SK-N-SH treated with all-trans-retinoic acid at 6 μM for 48 hours (cell line): ENCODE results near the gene TANGO2.

Experiments used
- ATAC-seq: fragments of 200-7000 bp; cut with Tn5 transposase; 3 replicates; pipeline ENCODE4 v1.9.1; 2020; ENCODE audit warnings: mild to moderate bottlenecking, moderate library complexity
- ARNTL ChIP-seq: fragments of 450-650 bp; formaldehyde crosslinking; IDR thresholded peaks from 2 replicates; pipeline ENCODE4 v1.5.0; 2020; ENCODE audit warnings: low read depth, mild to moderate bottlenecking, moderate library complexity, borderline replicate concordance
- BACH2 ChIP-seq: fragments of 250-450 bp; sonication (Bioruptor Pico); IDR thresholded peaks from 2 replicates; pipeline ENCODE4 v1.9.0; 2021; ENCODE audit warnings: mild to moderate bottlenecking, borderline replicate concordance
- CSDC2 ChIP-seq: fragments of 250-450 bp; sonication (Bioruptor Pico); IDR thresholded peaks from 2 replicates; pipeline ENCODE4 v1.5.0; 2020; ENCODE audit warnings: mild to moderate bottlenecking, moderate library complexity
- ESRRG ChIP-seq: fragments of 250-450 bp; sonication (Bioruptor Pico); IDR thresholded peaks from 2 replicates; pipeline ENCODE4 v1.6.1; 2021; ENCODE audit warnings: mild to moderate bottlenecking
- GLIS3 ChIP-seq: fragments of 250-450 bp; sonication (Bioruptor Pico); IDR thresholded peaks from 2 replicates; pipeline ENCODE4 v1.5.0; 2020; ENCODE audit warnings: mild to moderate bottlenecking, moderate library complexity
- ISL1 ChIP-seq: fragments of 250-450 bp; sonication (Bioruptor Pico); IDR thresholded peaks from 2 replicates; pipeline ENCODE4 v2.1.2; 2022; ENCODE audit warnings: mild to moderate bottlenecking, moderate library complexity
- OSR1 ChIP-seq: fragments of 250-450 bp; sonication (Bioruptor Pico); IDR thresholded peaks from 2 replicates; pipeline ENCODE4 v1.8.0; 2022; ENCODE audit warnings: moderate library complexity, mild to moderate bottlenecking, inconsistent platforms
- PPARA ChIP-seq: fragments of 250-450 bp; sonication (Bioruptor Pico); IDR thresholded peaks from 2 replicates; pipeline ENCODE4 v1.5.0; 2020; ENCODE audit warnings: mild to moderate bottlenecking, borderline replicate concordance
- RARB ChIP-seq: fragments of 250-450 bp; sonication (Bioruptor Pico); IDR thresholded peaks from 2 replicates; pipeline ENCODE4 v1.8.0; 2021; ENCODE audit warnings: mild to moderate bottlenecking, moderate library complexity
- SNAI2 ChIP-seq: fragments of 250-450 bp; sonication (Bioruptor Pico); IDR thresholded peaks from 2 replicates; pipeline ENCODE4 v1.5.0; 2020; ENCODE audit warnings: mild to moderate bottlenecking, moderate library complexity
- TCF4 ChIP-seq: fragments of 250-450 bp; sonication (Bioruptor Pico); IDR thresholded peaks from 2 replicates; pipeline ENCODE4 v1.8.0; 2021; ENCODE audit warnings: mild to moderate bottlenecking, moderate library complexity, borderline replicate concordance
- TOX ChIP-seq: fragments of 250-450 bp; sonication (Bioruptor Pico); IDR thresholded peaks from 2 replicates; pipeline ENCODE4 v1.8.0; 2021; ENCODE audit warnings: mild to moderate bottlenecking, moderate library complexity, borderline replicate concordance
- ZC3H10 ChIP-seq: fragments of 250-450 bp; sonication (Bioruptor Pico); IDR thresholded peaks from 2 replicates; pipeline ENCODE4 v1.5.1; 2021; ENCODE audit warnings: mild to moderate bottlenecking, moderate library complexity
- ZFP3 ChIP-seq: fragments of 250-450 bp; sonication (Bioruptor Pico); IDR thresholded peaks from 2 replicates; pipeline ENCODE4 v1.5.0; 2020; ENCODE audit warnings: mild to moderate bottlenecking, moderate library complexity
- ZFP30 ChIP-seq: fragments of 450-650 bp; formaldehyde crosslinking; IDR thresholded peaks from 2 replicates; pipeline ENCODE4 v1.5.0; 2022; ENCODE audit warnings: mild to moderate bottlenecking, moderate library complexity
- ZNF565 ChIP-seq: fragments of 450-650 bp; formaldehyde crosslinking; conservative IDR thresholded peaks from 2 replicates; pipeline ENCODE4 v1.5.0; 2020; ENCODE audit warnings: low read depth, mild to moderate bottlenecking, moderate library complexity
- ZNF8 ChIP-seq: fragments of 450-650 bp; formaldehyde crosslinking; IDR thresholded peaks from 2 replicates; pipeline ENCODE4 v1.5.0; 2020; ENCODE audit warnings: mild to moderate bottlenecking, moderate library complexity
- TF ChIP-seq, protein P1 (sequence below): fragments of 250-450 bp; sonication (Bioruptor Pico); IDR thresholded peaks from 2 replicates; pipeline ENCODE4 v1.8.0; 2020; ENCODE audit warnings: mild to moderate bottlenecking, moderate library complexity, borderline replicate concordance
- TF ChIP-seq, protein P2 (sequence below): fragments of 250-450 bp; sonication (Bioruptor Pico); IDR thresholded peaks from 2 replicates; pipeline ENCODE4 v1.5.0; 2020; ENCODE audit warnings: mild to moderate bottlenecking, moderate library complexity
- TF ChIP-seq, protein P3 (sequence below): fragments of 250-450 bp; sonication (Bioruptor Pico); IDR thresholded peaks from 2 replicates; pipeline ENCODE4 v1.5.1; 2021; ENCODE audit warnings: mild to moderate bottlenecking, moderate library complexity
- TF ChIP-seq, protein P4 (sequence below): fragments of 250-450 bp; sonication (Bioruptor Pico); IDR thresholded peaks from 2 replicates; pipeline ENCODE4 v1.5.1; 2020; ENCODE audit warnings: low read depth, mild to moderate bottlenecking, moderate library complexity

Gene TANGO2

DNA sequence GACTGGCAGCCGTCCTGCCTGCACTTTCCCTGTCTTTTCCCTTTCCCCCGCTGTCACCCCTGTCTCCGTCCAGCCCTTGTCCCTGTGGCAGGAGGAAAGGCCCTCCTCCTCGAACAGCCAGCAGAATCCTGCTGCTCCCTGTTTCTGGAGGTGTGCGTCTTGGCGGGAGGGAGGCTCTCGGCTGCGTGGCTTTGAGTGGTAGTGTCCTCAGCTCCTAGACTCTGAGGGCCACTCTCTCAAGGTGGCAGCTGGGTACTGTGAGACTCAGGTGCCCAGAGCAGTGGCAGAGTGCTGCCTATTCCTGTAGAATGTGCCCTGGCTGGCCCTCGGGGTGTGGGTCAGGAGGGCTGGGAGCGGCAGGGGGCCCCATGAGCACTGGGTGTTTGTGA lies 85.9 kb downstream of the TANGO2 start:
- no peak for ATAC-seq

DNA sequence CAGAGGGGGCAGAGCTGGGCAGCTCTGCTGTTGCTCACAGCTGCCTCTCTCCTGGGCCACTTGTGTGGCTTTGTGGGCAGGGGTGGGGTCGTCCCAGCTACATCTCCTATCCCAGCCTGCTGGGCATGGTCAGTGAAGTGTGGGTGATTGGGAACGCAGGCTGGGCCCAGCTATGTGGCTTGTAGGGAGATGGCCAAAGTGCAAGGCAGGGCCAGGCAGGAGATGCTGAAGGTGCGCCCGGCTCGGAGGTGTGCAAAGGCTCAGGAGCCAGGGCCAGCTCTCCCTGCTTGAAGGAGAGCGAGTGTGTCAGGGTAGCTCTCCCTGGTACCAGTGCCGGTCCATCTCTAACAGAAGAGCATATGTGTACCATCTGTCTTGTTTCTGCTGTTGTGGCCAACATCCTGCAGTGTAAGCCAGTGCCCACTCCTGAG lies 86.6 kb downstream of the TANGO2 start:
- no peak for ATAC-seq
- TF ChIP-seq TCF4 (no peak), SNAI2 (no peak), ARNTL (CRISPR knock-in tag) (no peak), GLIS3 (CRISPR knock-in tag) (no peak), ZFP3 (CRISPR knock-in tag) (no peak), OSR1 (CRISPR knock-in tag) (no peak), ESRRG (CRISPR knock-in tag) (no peak), CSDC2 (CRISPR knock-in tag) (no peak), ZNF565 (CRISPR knock-in tag) (no peak), RARB (CRISPR knock-in tag) (no peak), BACH2 (CRISPR knock-in tag) (no peak), ZFP30 (CRISPR knock-in tag) (no peak)
- TF ChIP-seq, protein P1, sequence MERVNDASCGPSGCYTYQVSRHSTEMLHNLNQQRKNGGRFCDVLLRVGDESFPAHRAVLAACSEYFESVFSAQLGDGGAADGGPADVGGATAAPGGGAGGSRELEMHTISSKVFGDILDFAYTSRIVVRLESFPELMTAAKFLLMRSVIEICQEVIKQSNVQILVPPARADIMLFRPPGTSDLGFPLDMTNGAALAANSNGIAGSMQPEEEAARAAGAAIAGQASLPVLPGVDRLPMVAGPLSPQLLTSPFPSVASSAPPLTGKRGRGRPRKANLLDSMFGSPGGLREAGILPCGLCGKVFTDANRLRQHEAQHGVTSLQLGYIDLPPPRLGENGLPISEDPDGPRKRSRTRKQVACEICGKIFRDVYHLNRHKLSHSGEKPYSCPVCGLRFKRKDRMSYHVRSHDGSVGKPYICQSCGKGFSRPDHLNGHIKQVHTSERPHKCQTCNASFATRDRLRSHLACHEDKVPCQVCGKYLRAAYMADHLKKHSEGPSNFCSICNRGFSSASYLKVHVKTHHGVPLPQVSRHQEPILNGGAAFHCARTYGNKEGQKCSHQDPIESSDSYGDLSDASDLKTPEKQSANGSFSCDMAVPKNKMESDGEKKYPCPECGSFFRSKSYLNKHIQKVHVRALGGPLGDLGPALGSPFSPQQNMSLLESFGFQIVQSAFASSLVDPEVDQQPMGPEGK (CRISPR knock-in tag) = no peak
- TF ChIP-seq, protein P2, sequence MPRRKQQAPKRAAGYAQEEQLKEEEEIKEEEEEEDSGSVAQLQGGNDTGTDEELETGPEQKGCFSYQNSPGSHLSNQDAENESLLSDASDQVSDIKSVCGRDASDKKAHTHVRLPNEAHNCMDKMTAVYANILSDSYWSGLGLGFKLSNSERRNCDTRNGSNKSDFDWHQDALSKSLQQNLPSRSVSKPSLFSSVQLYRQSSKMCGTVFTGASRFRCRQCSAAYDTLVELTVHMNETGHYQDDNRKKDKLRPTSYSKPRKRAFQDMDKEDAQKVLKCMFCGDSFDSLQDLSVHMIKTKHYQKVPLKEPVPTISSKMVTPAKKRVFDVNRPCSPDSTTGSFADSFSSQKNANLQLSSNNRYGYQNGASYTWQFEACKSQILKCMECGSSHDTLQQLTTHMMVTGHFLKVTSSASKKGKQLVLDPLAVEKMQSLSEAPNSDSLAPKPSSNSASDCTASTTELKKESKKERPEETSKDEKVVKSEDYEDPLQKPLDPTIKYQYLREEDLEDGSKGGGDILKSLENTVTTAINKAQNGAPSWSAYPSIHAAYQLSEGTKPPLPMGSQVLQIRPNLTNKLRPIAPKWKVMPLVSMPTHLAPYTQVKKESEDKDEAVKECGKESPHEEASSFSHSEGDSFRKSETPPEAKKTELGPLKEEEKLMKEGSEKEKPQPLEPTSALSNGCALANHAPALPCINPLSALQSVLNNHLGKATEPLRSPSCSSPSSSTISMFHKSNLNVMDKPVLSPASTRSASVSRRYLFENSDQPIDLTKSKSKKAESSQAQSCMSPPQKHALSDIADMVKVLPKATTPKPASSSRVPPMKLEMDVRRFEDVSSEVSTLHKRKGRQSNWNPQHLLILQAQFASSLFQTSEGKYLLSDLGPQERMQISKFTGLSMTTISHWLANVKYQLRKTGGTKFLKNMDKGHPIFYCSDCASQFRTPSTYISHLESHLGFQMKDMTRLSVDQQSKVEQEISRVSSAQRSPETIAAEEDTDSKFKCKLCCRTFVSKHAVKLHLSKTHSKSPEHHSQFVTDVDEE = no peak

More for the DNA sequence above, 85.9 kb downstream of the TANGO2 start:
- no peak for TF ChIP-seq CSDC2 (CRISPR knock-in tag)

DNA sequence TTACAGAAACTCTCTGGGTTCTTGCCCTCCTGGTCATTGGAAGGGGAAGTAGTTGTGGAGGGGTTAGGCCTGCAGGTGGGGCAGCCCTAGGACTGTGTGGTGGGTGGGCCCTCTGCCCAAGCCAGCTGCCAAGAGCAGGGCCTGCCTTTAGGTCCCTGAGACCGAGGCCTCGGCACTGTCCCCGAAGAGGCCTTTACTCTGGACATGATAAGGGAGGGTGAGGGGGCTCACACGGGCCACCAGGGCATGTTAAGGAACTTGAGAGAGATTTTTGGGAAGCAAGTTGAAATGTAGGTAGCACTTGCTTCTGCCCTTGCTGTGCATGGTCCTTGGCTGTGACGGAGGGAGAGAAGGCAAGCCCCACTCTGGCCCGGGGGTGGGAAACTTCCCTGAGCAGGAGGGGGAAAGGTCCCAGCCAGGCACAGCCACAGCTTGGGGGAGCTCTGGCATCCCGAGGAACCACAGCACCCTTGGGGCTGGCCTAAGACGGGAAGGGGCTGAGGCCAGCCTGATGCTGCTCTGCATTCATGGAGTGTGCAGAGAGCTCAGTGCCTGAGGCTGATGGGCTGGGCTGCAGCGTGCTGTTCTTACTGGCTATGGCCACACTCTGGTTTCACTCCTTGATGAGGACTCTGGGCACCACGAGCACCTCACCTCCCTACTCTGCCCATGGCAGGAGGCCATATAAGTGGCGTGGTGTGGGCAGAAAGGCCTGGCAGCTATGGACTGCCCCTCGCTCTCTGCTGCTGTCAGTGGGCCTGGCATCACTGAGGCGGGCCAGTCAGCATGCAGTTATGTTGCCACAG lies 87.2 kb downstream of the TANGO2 start:
- ATAC-seq = no peak
- no peak for TF ChIP-seq RARB (CRISPR knock-in tag)
- TF ChIP-seq SNAI2 = no peak
- TF ChIP-seq ARNTL (CRISPR knock-in tag) = no peak
- TF ChIP-seq PPARA (CRISPR knock-in tag) = no peak
- no peak for TF ChIP-seq GLIS3 (CRISPR knock-in tag)
- no peak for TF ChIP-seq ZC3H10
- no peak for TF ChIP-seq TCF4

DNA sequence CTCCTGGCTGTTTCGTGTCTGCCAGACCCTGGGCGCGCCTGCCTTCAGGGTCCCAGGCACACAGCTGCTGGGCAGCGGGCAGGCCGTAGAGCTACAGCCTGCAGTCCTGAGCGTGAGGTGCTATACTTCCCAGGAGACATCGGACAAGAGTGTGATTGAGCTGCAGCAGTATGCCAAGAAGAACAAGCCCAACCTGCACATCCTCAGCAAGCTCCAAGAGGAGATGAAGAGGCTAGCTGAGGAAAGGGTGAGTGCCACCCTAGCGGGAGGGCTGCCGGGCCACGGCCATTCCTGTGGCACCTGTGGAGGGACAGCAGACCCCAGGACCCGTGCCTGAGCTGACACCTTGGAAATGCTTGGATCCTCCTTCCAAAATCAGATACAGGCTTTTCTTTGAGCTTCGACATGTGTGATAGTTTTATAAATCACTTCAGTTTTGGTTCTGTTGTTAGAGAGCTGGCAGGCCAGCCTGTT lies 87.9 kb downstream of the TANGO2 start:
- no peak for ATAC-seq
- TF ChIP-seq RARB (CRISPR knock-in tag) (no peak), GLIS3 (CRISPR knock-in tag) (no peak), ZFP3 (CRISPR knock-in tag) (no peak), TOX (no peak), PPARA (CRISPR knock-in tag) (no peak), ZC3H10 (no peak), ESRRG (CRISPR knock-in tag) (no peak), CSDC2 (CRISPR knock-in tag) (no peak), ARNTL (CRISPR knock-in tag) (no peak), ISL1 (CRISPR knock-in tag) (no peak), ZNF8 (CRISPR knock-in tag) (no peak), OSR1 (CRISPR knock-in tag) (no peak), ZFP30 (CRISPR knock-in tag) (no peak)
- TF ChIP-seq, protein P3, sequence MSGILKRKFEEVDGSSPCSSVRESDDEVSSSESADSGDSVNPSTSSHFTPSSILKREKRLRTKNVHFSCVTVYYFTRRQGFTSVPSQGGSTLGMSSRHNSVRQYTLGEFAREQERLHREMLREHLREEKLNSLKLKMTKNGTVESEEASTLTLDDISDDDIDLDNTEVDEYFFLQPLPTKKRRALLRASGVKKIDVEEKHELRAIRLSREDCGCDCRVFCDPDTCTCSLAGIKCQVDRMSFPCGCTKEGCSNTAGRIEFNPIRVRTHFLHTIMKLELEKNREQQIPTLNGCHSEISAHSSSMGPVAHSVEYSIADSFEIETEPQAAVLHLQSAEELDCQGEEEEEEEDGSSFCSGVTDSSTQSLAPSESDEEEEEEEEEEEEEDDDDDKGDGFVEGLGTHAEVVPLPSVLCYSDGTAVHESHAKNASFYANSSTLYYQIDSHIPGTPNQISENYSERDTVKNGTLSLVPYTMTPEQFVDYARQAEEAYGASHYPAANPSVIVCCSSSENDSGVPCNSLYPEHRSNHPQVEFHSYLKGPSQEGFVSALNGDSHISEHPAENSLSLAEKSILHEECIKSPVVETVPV (CRISPR knock-in tag) = no peak
- TF ChIP-seq, protein P2 = no peak
- TF ChIP-seq, protein P4, sequence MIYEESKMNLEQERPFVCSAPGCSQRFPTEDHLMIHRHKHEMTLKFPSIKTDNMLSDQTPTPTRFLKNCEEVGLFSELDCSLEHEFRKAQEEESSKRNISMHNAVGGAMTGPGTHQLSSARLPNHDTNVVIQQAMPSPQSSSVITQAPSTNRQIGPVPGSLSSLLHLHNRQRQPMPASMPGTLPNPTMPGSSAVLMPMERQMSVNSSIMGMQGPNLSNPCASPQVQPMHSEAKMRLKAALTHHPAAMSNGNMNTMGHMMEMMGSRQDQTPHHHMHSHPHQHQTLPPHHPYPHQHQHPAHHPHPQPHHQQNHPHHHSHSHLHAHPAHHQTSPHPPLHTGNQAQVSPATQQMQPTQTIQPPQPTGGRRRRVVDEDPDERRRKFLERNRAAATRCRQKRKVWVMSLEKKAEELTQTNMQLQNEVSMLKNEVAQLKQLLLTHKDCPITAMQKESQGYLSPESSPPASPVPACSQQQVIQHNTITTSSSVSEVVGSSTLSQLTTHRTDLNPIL (CRISPR knock-in tag) = no peak
- TF ChIP-seq, protein P1 (CRISPR knock-in tag) = no peak
- TF ChIP-seq, all 23 proteins: peak for 0
